Forelimb muscle (tissue), 1 donor: ENCODE results near the gene RTKN. TPM values are rescaled to one million over a fixed set of nuclear protein-coding genes. Genes with fewer than 3 reads are reported as not detected.
"Not testable (repeated sequence)": the region's sequence is repeated elsewhere in the genome, so short reads cannot be mapped to it uniquely, and the experiment has no call there.

Source experiments
- DNase-seq: peaks from one replicate; pipeline ENCODE4 v3.0.0-alpha.2; 2013; ENCODE audit warnings: low read depth
- polyA plus RNA-seq: library from polyadenylated mRNA; unstranded; fragments of 120-200 nt; gene quantifications from one replicate; pipeline ENCODE4 v1.2.1, GENCODE V29; 2013; ENCODE audit not compliant: insufficient read length

The RTKN gene
- polyA plus RNA-seq, 1 donor: 50.9 TPM

DNA sequence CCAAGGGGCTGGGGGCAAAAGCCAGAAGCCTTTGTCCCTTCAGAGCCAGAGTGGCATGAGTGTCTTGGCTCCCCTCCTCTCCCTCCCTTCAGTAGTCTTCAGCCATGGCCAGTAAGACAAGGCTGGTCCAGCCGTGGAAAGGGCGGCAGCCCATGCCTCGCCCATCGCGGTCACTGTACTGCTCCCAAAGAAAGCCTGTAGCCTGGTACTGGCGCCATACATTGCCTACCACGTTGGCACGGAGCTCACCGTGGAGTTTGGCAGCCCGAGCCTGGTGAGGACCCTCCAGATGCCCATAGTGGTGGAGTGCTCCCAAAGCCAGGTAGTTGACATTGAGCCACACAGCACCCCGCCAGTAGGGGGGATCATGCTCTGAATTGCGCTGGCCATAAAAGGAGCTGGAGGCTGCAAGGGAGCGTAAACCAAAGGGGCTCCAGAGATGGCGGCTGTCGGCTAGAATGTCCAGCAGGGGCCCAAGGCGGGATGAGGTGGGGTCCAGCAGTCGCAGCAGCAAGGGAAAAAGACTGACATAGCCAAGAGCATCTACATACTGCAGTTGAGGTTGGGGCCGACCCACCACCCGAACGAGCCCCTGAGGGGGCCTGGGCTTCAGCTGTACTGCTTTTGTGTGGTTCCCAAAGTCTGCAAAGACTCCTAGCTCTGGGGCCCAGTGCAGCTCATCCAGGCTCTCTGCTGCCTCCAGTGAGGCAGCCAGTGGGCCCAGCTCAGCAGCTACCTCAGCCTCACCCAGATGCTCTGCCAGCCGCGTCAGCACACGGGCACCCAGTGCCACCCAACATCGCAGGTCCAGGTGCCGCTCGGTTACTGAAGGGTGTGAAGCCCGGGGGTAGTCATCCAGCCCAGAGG is 19.7 kb upstream of the RTKN start:
- DNase-seq: no peak

DNA sequence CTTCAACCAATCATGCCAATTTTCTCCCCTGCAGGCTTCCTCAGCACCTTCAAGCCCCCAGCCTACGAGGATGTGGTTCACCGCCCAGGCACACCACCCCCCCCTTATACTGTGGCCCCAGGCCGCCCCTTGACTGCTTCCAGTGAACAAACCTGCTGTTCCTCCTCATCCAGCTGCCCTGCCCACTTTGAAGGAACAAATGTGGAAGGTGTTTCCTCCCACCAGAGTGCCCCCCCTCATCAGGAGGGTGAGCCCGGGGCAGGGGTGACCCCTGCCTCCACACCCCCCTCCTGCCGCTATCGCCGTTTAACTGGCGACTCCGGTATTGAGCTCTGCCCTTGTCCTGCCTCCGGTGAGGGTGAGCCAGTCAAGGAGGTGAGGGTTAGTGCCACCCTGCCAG is 18.4 kb upstream of the RTKN start:
- DNase-seq: not testable (repeated sequence)

DNA sequence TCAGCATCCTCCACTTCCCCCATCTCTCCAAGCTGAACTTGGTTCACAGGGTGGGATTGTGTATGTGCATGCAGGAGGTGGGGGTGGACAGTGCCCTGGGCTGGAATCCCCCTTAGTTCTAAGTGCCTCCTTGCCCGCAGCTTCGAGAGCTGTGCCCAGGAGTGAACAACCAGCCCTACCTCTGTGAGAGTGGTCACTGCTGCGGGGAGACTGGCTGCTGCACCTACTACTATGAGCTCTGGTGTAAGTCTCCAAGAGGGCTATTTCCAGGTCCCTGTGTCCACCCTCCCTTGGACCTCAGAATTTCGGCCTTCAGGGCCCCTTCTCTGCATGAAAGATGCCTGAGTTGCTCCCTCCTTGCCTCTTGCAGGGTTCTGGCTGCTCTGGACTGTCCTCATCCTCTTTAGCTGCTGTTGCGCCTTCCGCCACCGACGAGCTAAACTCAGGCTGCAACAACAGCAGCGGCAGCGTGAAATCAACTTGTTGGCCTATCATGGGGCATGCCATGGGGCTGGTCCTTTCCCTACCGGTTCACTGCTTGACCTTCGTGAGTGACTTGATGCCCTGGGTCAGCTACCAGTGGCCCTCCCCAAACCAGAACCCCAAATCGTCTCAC is 17.9 kb upstream of the RTKN start:
- DNase-seq: not testable (repeated sequence)

DNA sequence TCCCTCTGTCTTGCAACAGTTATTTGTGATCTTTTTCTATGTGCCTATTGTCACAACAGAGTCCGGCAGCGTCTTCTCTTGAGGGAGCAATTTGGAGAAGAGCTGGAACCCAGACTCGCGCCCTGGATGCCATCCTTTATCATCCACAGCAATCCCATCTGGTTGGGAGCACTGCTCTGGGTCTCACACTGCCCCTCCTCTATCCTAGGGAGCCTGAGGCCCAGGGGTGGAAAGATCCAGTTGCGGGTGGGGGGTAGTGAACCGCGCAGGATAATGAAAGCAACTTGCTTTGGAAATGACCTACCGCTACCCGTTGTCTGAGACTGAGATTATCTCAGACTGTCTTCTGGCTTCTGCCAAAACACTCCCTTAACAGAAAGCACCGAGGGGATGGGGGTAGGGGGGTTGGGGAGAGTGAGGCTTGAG is 17.2 kb upstream of the RTKN start:
- DNase-seq: no peak

DNA sequence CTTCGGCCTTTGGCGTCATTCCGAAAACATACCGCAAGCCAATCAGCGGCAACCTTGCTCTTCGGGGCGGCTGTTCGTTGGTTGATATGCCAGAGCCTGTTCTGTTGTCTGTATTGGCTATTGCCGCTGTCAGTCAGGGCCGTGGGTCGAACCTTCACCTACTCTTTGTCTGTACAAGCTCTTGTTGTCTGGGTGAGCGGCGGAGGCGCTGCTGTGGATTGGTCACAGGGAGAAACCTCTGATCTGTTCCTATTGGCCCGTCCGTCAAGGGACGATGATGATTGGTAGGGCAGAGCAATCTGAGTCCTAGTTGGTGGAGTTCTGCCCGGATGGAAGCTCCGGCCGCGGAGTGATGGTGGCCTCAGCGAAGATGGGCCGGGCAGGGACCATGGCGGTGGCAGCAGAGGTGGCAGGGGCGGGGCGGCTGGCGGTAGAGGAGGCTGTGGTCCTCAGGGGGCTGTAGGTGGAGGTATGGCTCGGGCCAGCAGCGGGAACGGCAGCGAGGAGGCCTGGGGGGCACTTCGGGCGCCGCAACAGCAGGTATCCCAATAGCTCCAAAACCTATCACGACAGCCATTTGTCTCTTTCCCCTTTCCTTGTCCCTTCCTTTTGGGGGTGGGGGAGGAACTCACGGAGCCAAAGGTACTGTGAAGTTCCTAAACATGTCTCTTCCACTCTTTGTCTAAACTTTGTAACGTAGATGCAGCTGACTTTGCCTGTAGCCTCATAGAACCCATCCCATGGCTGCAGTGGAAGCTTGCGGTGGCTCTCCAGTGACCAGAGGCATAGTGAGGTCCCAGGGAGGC is 16.6 kb upstream of the RTKN start, which contains the start of gene WBP1:
WBP1 (plus strand) TSS at position 307 of the 806 bp plus-strand sequence; CDS start at position 472, 165 bp downstream.
- DNase-seq: peak; percentile 100

DNA sequence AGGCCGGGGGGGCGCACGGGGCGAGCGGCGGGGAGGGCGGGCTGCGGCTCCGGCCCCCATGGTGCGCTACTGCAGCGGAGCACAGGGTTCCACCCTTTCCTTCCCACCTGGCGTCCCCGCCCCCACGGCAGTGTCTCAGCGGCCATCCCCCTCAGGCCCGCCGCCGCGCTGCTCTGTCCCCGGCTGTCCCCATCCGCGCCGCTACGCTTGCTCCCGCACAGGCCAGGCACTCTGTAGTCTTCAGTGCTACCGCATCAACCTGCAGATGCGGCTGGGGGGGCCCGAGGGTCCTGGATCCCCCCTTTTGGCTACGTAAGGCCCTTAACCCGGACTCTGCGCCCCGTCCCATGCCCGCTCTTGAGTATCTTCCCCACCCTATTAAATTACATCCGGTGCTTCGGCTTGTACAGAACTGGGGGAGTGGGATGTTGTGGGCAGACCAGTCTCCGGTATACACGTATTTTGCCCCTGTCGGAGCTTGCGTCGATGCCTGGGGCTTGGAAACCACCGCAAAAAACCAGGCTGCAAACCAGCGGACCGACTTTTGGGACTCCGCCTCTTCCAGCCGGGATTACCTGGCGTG is 15.9 kb upstream of the RTKN start:
- no peak for DNase-seq

DNA sequence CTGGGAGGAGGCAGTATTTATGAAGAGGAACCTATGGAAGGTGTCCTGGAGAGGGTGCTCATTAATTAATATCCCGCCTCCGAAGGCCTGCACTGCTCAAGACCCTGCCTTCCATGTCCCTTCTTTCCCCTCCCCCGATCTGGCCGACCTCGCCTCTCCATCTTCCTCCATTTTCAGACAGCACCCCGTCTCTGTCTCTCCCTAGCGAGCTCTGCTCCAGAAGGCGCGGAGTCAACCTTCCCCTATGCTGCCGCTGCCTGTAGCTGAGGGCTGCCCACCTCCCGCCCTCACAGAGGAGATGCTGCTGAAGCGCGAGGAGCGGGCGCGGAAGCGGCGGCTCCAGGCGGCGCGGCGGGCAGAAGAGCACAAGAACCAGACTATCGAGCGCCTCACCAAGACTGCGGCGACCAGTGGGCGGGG is 15.4 kb upstream of the RTKN start:
- no peak for DNase-seq

DNA sequence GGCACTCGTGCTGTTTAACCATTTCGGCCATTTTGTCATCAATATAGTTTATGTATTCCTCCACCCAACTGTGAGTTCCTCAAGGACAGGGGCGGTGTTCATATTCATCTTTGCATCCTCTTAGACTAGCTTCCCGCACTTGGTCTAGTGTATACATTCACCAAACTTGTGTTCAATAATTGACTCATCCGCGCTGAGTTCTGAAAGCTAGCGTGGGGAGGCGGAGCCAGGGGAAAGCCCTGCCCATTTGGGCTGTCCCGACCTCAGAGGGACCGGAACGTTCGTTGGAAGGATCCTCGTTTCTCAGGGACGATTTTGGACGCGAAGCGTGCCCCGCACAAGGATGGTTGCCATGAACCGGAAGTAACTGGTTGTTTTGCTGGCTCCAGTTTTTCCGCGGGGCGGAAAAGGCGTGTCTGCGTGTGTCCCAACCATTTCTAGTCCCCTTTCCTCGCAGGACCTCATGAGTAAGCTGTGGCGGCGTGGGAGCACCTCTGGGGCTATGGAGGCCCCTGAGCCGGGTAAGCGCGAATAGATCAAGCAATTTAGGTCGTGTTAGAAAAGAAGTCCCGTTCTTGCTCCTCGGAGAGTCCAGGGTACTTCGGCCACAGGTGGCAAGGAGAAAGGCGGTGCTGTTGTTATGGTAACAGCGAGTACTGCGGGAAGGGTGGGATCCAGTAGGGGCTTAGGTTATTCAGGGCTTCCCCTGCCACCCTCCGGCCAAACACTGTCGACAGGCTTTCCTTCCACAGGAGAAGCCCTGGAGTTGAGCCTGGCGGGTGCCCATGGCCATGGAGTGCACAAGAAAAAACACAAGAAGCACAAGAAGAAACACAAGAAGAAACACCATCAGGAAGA is 13.1 kb upstream of the RTKN start, which contains the start of gene INO80B:
INO80B (plus strand) TSS at position 434 of the 858 bp plus-strand sequence; CDS start at position 464, 30 bp downstream.
- peak; percentile 98 for DNase-seq

DNA sequence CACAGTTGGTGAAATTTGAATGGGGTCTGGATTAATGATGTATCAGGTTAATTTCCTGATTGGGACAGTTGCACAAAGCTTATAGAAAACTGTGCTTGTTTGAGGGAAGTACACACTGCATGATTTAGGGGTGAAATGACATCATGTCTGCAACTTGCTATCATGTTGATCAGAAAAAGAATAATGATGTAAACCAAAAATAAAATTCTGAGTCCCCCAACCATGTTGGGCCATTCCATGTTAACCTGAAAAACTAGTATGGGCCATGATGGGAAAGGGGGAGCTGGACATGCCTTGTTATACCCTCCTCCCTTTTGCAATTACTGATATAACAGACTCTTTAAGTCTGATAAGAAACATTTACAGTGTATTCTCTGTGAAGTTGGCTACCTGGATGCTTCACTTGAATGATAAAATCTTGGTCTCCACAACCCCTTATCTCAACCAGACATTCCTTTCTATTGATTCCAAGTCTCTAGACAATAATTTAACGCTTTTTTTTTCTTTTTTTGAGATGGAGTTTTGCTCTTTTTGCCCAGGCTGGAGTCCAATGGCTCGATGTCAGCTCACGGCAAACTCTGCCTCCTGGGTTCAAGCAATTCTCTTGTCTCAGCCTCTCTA is 8.9 kb upstream of the RTKN start:
- no peak for DNase-seq

DNA sequence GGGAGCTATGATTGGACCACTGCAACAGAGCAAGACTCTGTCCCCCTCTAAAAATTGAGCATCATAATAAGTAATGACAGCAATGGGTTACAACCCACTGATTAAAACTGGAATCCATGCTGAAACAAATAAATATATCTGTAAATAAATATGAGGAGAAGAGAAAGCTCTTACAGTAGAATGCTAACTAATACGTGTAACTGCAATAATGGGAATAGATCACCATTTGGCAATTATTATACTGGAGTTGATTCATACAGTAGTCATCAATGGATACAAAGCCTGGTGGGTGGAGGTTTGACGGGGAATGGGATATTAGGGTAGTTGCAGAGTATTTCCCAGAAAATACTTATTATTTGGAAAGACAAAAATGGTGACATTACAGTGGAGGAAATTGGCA is 7.0 kb upstream of the RTKN start:
- no peak for DNase-seq

DNA sequence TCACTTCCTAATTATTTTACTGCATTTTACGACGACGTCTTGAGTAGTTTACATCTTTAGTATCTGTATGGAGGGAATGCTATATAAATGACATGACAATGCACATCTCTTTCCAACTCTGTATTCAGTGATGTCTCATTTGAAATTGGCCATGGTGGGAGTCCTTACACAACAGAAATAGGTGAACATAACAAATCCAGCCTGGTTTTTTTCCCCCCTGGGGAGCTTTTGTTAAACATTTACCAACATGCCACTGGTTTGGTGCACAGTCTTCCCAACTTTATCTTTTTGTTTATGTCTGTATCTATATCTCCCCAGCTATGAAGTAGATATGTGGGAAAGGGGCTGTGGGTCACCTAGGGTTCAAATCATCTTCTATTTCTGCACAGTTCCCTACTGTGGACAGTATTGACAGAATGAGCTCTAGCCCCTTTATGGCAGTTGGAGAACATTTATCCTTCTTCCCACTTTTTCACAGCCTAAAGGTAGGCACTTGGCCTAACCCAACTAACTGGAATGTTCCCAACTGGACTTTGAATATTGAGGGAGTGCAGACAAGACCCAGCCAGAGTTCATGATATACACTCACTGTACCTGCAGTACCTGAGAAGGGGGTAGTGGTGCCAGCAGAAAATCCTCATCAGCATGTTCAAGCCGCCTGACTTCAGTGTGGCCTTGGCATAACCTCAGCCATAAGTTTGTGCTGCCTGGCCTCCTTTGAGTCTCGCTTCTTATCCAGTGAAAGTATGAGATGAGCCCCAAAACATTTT is 5.7 kb upstream of the RTKN start:
- DNase-seq: no peak

DNA sequence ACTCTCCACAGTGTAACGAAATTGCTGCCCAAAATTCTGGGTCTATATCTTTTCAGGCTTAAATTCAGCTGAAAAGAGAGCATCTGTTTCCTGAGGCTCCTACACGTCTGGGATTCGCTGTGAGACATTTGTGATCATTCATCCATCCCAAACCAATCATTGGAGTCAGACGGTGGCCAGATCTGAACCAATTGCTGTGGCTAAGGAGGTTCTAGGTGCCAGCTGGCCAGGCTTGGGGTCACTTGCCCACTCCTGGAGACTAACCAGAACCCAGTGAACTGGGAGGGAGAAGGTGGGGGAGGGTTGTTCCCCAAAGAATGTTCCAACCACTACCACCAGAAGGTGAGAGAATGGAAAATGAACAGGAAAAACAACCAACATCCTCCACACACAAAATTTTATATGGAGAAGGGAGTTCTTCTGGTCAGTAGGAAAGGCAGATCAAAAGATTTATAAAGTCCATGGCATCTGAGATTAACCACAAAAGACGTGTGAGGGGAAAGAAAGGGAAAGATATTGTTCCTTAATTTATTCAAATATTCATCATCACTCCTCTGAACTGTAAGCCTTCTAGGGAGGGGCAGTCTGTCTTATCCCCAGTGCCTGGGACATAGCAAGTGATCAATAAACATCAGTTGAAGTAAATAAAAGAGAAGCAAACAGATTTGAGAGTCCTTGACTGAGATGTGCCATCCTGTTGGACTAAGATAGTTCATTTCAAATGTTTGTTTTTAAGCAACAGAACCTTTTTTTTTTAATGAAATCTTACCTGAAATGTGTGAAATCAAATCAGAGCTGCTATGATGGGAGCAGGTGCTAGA is 3.0 kb upstream of the RTKN start:
- no peak for DNase-seq

DNA sequence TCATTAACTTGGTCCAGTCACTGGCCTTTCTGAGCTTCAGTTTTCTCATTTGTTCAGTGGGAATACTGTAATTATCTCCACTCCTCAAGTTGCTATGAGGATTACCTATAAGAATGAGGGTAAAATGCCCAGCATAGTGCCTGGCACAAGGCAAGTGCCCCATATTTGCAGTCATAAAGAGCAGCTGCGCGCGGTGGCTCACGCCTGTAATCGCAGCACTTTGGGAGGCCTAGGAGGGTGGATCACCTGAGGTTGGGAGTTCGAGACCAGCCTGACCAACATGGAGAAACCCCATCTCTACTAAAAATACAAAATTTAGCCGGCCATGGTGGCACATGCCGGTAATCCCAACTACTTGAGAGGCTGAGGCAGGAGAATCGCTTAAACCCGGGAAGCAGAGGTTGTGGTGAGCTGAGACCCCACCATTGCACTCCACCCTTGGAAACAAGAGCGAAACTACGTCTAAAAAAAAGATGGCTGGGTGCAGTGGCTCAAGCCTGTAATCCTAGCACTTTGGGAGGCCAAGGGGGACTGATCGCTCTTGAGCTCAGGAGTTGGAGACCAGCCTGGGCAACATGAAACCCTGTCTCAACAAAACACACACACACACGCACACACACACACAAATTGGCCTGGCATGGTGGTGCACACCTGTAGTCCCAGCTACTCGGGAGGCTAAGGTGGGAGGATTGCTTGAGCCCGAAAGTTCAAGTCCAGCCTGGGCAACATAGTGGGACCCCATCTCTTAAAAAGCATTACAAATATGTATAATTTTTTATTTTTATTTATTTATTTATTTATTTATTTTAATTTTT is 953 bp upstream of the RTKN start:
- not testable (repeated sequence) for DNase-seq

DNA sequence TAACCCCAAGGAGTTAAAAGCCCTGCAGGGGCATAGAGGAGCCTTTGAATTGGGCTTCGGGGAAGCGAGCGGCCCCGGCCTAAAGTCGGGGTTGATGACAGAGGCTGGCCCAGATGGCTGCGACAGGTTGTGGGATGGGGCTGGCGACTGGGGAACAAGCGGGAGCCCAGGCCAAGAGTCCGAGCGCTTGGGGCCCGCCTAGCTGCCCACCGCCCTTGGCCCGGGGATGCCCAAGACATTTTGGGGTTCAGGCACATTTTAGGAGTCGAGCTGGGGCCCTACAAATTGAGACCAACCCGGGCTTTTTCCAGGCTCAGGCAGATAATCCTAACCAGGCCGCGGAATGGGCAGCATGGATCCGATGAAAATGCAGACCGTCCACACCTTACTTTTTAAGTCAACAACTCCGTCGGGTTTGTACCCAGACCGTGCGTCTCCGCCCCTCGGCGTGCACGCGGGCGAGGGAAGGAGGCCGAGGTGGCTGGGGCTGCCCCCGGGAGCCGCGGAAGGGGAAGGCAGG is 507 bp downstream of the RTKN start:
- no peak for DNase-seq

DNA sequence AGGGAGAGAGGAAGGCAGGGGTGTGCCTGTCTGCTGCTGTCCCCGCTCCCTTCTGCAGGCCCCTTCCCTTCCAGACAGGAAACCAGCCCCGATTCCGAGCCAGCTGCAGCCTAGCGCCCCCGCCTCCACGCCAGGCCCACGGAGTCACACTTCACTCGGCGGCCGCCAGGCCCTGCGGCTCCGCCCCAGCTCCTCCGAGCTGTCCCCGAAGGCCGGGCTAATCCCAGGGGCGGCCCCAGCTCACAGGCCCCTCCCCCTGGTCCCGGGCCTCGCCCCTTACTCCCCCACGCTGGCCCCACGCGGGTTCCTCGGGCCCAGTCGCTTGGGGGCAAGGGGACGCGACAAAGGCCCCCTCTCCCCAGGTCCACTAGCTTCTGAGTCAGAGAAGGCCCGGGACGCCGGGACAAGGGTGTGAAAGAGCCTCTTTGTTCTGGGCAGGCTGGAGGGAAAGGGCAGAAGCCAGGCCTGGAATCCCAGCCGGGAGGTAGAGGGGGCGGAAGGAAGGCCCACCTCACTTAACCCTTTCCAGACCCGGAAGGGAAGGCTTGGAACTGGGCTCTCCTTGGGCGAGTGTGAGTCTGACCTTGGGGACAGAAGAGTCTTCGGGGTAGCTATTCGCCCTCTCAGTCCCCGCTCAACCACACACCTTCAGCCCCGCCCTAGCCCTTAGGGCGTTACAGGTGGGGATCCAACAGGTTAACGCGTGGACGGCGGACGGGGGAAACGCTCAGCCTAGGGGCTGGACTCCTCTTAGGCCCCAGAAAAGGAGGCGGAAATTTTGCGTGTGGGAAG is 1.2 kb downstream of the RTKN start:
- DNase-seq: no peak

DNA sequence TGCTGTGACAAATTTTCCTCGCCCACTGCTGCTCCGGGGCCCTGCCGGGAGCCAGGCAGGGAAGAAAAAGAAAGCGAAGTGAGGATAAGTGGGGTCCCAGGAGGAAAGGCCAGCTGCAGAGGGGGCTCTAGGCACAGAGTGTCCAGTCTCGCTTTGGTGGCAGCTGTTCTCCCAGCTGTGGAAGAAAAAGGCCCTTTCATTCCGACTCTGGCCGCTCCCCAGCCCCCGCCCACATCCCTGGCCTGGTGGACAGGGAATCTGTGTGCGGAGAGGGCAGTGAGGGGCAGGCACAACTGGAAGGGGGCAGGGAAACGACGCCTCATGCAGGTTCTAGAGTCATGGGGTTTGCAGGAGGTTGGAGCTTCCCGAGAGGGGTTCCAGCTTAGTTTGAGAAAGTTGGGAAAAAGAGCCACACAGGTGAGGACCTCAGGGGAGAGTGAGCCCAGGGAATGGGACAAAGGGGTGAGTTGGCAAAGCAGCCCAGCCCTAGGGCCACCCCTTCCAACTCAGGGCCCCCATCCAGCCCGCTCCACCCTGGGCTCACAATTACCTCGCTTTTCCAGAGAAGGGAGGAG is 1.8 kb downstream of the RTKN start:
- no peak for DNase-seq
